ENCODE results near the gene PAK2. TPM values are rescaled to one million over a fixed set of nuclear protein-coding genes. Genes with fewer than 3 reads are reported as not detected.
"Not testable (repeated sequence)": the region's sequence is repeated elsewhere in the genome, so short reads cannot be mapped to it uniquely, and the experiment has no call there.

PAK2 gene
- total RNA-seq, 1 donor from 2014 or later, result 77.8 TPM

GRCh38 chr3:196849180-196849741 lies 109.6 kb downstream of the PAK2 start:
- Histone ChIP-seq H3K27me3 (no peaks in the 10 kb centered on the region), H3K27ac (no peak overlapping the region), H3K4me1 (no peaks in the 10 kb centered on the region), H3K4me3 (no peak overlapping the region), H3K9me3 (no peaks in the 10 kb centered on the region), H3K36me3 (no peaks in the 10 kb centered on the region)
- DNase-seq, result no peak
- intact Hi-C loops (cut with DNase I), result no loop called here
- no peak for TF ChIP-seq CTCF (IDR thresholded peaks at IDR 0.05)
- no peak for ATAC-seq

- H3K27me3 ChIP-seq; DNase-seq; intact Hi-C loops (cut with DNase I); H3K36me3 ChIP-seq; H3K4me1 ChIP-seq; H3K4me3 ChIP-seq; H3K9me3 ChIP-seq; ATAC-seq; H3K27ac ChIP-seq: not testable (repeated sequence)
These were observed 123.3 kb downstream of the PAK2 start for GRCh38 chr3:196863000-196863399.

- TF ChIP-seq CTCF (IDR thresholded peaks at IDR 0.05), result no peak
- DNase-seq (no peak), ATAC-seq (no peak)
- peak overlapping the region; percentile 96 for H3K27ac ChIP-seq
- peaks cover 12% of the 10 kb centered on the region for H3K36me3 ChIP-seq
- H3K4me1 ChIP-seq, result peaks cover 22% of the 10 kb centered on the region
- H3K9me3 ChIP-seq, result no peaks in the 10 kb centered on the region
- no peaks in the 10 kb centered on the region for H3K27me3 ChIP-seq
- H3K4me3 ChIP-seq, result peak overlapping the region; percentile 96
- intact Hi-C loops (cut with DNase I), result no loop called here
These were observed 127.5 kb downstream of the PAK2 start for GRCh38 chr3:196867155-196867506.

- DNase-seq (peak; percentile 97), ATAC-seq (peak; percentile 99)
- Histone ChIP-seq H3K27me3 (no peaks in the 10 kb centered on the region), H3K27ac (peak within 1 kb of the TSS; percentile 96), H3K4me1 (peaks cover 28% of the 10 kb centered on the region), H3K36me3 (peaks cover 12% of the 10 kb centered on the region), H3K9me3 (no peaks in the 10 kb centered on the region), H3K4me3 (peak within 1 kb of the TSS; percentile 96)
- no peak for TF ChIP-seq CTCF (IDR thresholded peaks at IDR 0.05)
- intact Hi-C loops (cut with DNase I), result no loop called here
These were observed 128.0 kb downstream of the PAK2 start, which contains the start of gene SENP5 for GRCh38 chr3:196867507-196868296. Gene SENP5 (plus strand): TSS chr3:196867920. CDS start chr3:196885182, 17,262 bp downstream.

GRCh38 chr3:196868297-196868661 lies 128.6 kb downstream of the PAK2 start:
- no peak for TF ChIP-seq CTCF (IDR thresholded peaks at IDR 0.05)
- intact Hi-C loops (cut with DNase I), result no loop called here
- Histone ChIP-seq H3K9me3 (no peaks in the 10 kb centered on the region), H3K27ac (peak overlapping the region; percentile 96), H3K4me1 (peaks cover 28% of the 10 kb centered on the region), H3K36me3 (peaks cover 12% of the 10 kb centered on the region), H3K27me3 (no peaks in the 10 kb centered on the region), H3K4me3 (peak overlapping the region; percentile 96)
- ATAC-seq, result peak; percentile 30
- DNase-seq, result no peak

- H3K9me3 ChIP-seq, result no peaks in the 10 kb centered on the region
- intact Hi-C loops (cut with DNase I), result no loop called here
- no peak overlapping the region for H3K27ac ChIP-seq
- DNase-seq (no peak), ATAC-seq (no peak)
- H3K27me3 ChIP-seq, result no peaks in the 10 kb centered on the region
- TF ChIP-seq CTCF (IDR thresholded peaks at IDR 0.05), result no peak
- peaks cover 12% of the 10 kb centered on the region for H3K36me3 ChIP-seq
- peaks cover 22% of the 10 kb centered on the region for H3K4me1 ChIP-seq
- no peak overlapping the region for H3K4me3 ChIP-seq
These were observed 132.7 kb downstream of the PAK2 start for GRCh38 chr3:196872316-196872715.

- H3K4me3 ChIP-seq; H3K27me3 ChIP-seq; ATAC-seq; DNase-seq; intact Hi-C loops (cut with DNase I); H3K9me3 ChIP-seq; H3K27ac ChIP-seq: not testable (repeated sequence)
- Histone ChIP-seq H3K36me3 (peaks cover 12% of the 10 kb centered on the region), H3K4me1 (peaks cover 18% of the 10 kb centered on the region)
These were observed 134.9 kb downstream of the PAK2 start for GRCh38 chr3:196874511-196875094.

Data from upper lobe of right lung (tissue), 1 donor.